Measurements from ENCODE around the gene NANOS1.

DNA sequence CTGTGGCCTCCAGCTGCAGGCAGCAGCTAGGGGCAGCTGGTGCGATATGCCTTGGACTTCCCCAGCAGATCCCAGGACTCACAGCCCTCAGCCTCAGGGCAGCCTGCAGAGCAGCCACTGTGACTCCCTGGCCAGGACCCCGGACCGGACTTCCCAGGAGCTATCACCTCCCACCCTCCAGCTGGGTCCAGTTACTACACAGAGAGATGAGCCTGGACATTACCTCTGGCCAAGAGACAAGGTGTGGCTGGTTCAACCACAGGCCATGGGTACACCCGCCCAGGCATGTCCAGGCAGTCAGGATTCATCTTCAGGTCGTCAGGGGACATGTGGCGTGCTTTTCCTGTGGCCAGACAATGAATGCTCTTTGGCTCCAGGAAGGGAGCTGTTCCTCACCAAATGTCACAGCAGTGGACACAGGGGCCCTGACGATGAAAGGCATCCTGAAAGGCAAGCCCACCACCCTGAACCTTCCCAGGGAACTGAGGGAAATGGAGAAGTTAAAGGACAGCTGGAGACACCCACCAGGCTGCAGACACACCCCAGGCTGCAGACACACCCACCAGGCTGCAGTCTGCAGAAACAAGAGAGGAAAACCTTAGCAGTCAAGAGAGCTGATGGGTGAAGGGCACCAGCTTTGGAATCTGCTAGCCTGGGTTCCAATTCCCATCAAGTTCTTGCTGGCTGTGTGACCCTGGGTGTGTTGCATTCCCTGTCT is 25.8 kb upstream of the NANOS1 start:
- TF ChIP-seq CTCF (IDR thresholded peaks at IDR 0.05; ENCODE audit: low read depth, low read length) (no peak), MAX (IDR thresholded peaks at IDR 0.05; ENCODE audit: low read depth, low read length) (no peak)

All from NB4 (cell line).